Measurements from ENCODE around the gene NPTN. TPM values are rescaled to one million over a fixed set of nuclear protein-coding genes. Genes with fewer than 3 reads are reported as not detected.

NPTN gene
- total RNA-seq, 1 experiment from 2014 or later: 90.9 TPM

DNA sequence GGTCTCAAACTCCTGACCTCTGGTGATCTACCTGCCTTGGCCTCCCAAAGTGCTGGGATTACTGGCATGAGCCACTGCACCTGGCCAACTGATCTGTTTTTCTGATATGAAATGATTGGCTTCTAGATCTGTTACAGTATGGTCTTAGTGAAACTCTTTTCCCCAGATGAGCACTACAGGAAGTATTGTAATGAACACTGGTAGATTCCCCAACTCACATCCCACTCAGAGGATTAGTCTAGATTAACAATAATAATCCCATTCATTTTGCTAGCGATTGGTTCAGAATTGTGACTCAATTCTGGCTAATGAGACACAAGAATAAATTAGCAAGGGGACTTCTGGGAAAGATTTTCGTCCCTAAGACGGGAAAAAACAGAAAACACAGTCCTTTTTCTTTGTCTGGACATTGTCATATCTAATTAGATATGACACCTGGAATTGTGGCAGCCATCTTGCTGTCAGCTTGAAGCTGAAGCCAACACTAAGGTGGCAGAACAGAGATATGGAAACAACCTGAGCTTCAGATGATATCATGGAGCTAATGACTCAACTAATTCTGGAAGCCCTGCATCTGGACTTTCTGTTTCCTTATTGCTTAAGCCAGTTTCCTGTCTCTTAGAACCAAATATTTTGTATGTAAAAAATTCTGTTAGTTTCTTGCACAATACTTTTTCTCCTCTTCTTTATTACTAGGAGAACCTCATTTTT lies 17.4 kb upstream of the NPTN start:
- no peaks in the 10 kb centered on the region for H3K36me3 ChIP-seq (ENCODE audit: control insufficient read depth in 1 of 2, insufficient read depth in 2 of 2, low read length in 2 of 2)
- CTCF ChIA-PET: interaction anchor here (1.0 to 1.5 kb wide), 2 partner anchors 14 kb away, joined by 3 to 9 read pairs; no protein-coding TSS in a partner anchor
- TF ChIP-seq RAD21 (IDR thresholded peaks at IDR 0.05; ENCODE audit: low read depth) (no peak), POLR2AphosphoS5 (IDR thresholded peaks at IDR 0.05; ENCODE audit: low read depth, low read length) (no peak), EGR1 (IDR thresholded peaks at IDR 0.05; ENCODE audit: low read depth) (no peak), EZH2phosphoT487 (IDR thresholded peaks at IDR 0.05; ENCODE audit: borderline replicate concordance) (no peak)
- TF ChIP-seq, protein P1, sequence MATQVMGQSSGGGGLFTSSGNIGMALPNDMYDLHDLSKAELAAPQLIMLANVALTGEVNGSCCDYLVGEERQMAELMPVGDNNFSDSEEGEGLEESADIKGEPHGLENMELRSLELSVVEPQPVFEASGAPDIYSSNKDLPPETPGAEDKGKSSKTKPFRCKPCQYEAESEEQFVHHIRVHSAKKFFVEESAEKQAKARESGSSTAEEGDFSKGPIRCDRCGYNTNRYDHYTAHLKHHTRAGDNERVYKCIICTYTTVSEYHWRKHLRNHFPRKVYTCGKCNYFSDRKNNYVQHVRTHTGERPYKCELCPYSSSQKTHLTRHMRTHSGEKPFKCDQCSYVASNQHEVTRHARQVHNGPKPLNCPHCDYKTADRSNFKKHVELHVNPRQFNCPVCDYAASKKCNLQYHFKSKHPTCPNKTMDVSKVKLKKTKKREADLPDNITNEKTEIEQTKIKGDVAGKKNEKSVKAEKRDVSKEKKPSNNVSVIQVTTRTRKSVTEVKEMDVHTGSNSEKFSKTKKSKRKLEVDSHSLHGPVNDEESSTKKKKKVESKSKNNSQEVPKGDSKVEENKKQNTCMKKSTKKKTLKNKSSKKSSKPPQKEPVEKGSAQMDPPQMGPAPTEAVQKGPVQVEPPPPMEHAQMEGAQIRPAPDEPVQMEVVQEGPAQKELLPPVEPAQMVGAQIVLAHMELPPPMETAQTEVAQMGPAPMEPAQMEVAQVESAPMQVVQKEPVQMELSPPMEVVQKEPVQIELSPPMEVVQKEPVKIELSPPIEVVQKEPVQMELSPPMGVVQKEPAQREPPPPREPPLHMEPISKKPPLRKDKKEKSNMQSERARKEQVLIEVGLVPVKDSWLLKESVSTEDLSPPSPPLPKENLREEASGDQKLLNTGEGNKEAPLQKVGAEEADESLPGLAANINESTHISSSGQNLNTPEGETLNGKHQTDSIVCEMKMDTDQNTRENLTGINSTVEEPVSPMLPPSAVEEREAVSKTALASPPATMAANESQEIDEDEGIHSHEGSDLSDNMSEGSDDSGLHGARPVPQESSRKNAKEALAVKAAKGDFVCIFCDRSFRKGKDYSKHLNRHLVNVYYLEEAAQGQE (IDR thresholded peaks at IDR 0.05; ENCODE audit: low read depth): no peak
- ATAC-seq (no peak), DNase-seq (ENCODE audit: low read depth, low spot score) (no peak)
- no peaks in the 10 kb centered on the region for H3K9me2 ChIP-seq (ENCODE audit: insufficient read depth)
- POLR2A ChIA-PET: interaction anchor here (1.7 kb wide), 1 partner anchor 17 kb away, joined by 3 read pairs; the partner anchor contains the start of gene NPTN
- no peaks in the 10 kb centered on the region for H3K9me3 ChIP-seq (ENCODE audit: control insufficient read depth in 1 of 2, insufficient read depth in 1 of 2, low read depth in 1 of 2, low read length in 2 of 2)
- H3K79me2 ChIP-seq (ENCODE audit: insufficient read depth, low read length): no peaks in the 10 kb centered on the region
- no peak overlapping the region for H3K27ac ChIP-seq (ENCODE audit: low read depth, low read length)
- no peak overlapping the region for H3K9ac ChIP-seq (ENCODE audit: low read length)
- RAD21 ChIA-PET (ENCODE audit: low non-redundant PET in 1 of 2, low total read pairs in 2 of 2, uncharacterized antibody in 2 of 2, unreplicated experiment in 2 of 2): no interaction called here
- H3K4me2 ChIP-seq (ENCODE audit: low read length): no peak overlapping the region
- H3K4me1 ChIP-seq (ENCODE audit: control insufficient read depth in 1 of 2, insufficient read depth in 2 of 2, low read length in 2 of 2): peaks cover 3 to 17% of the 10 kb centered on the region in 2 experiments; a peak in 3 of 4 replicates
- no peaks in the 10 kb centered on the region for H4K20me1 ChIP-seq (ENCODE audit: insufficient read depth)
- intact Hi-C loops (cut with micrococcal nuclease): no loop called here
- no peaks in the 10 kb centered on the region for H3K27me3 ChIP-seq (ENCODE audit: insufficient read depth, low read length)
- no peak overlapping the region for H3K4me3 ChIP-seq (replicated peaks in 1 of 2; ENCODE audit: low read depth in 1 of 2, low read length in 2 of 2)
- BruUV-seq (replicated peaks): no TSS peak
- H2AFZ ChIP-seq (ENCODE audit: low read depth, low read length, poor library complexity, severe bottlenecking): no peak overlapping the region

Measured in HCT116 (cell line).